HL-60 (cell line): ENCODE data around the gene ANKH.

ENCODE experiments used
- DNase-seq, 2 experiments: peaks; one replicate each; pipeline ENCODE4 v3.0.0-alpha.2; 2010 to 2020; ENCODE audit warnings: low read depth in 1 of 2, low spot score in 1 of 2
- H3K27ac ChIP-seq: fragments of 250-450 bp; sonication (Bioruptor Pico); replicated peaks from 2 replicates; pipeline ENCODE4 v1.5.1; 2020; ENCODE audit warnings: mild to moderate bottlenecking, moderate library complexity
- H3K27me3 ChIP-seq: fragments of 250-450 bp; sonication (Bioruptor Pico); 2 replicates; pipeline ENCODE4 v1.5.1; 2021; ENCODE audit warnings: mild to moderate bottlenecking, moderate library complexity; ENCODE audit not compliant: insufficient read depth, poor library complexity, severe bottlenecking
- H3K4me3 ChIP-seq: replicated peaks from 2 replicates; pipeline ENCODE4 v1.5.1; 2011; ENCODE audit warnings: mild to moderate bottlenecking, control low read depth, low read length; ENCODE audit not compliant: insufficient read depth
- GABPA ChIP-seq: IDR thresholded peaks from 2 replicates; pipeline ENCODE4 v1.6.1; 2012; ENCODE audit warnings: low read depth
- POLR2AphosphoS5 ChIP-seq: IDR thresholded peaks from 2 replicates; pipeline ENCODE4 v1.6.1; 2012; ENCODE audit warnings: low read depth
- REST ChIP-seq: IDR thresholded peaks from 2 replicates; pipeline ENCODE4 v1.6.1; 2012; ENCODE audit warnings: low read depth; ENCODE audit not compliant: insufficient replicate concordance
- SPI1 ChIP-seq: IDR thresholded peaks from 2 replicates; pipeline ENCODE4 v1.6.1; 2012; ENCODE audit warnings: low read depth, mild to moderate bottlenecking, borderline replicate concordance
- TF ChIP-seq, protein P1 (sequence below): IDR thresholded peaks from one replicate; pipeline ENCODE4 v1.5.1; 2011; ENCODE audit warnings: low read length, control low read depth, inconsistent platforms; ENCODE audit not compliant: insufficient read depth

Gene ANKH

GRCh38 chr5:14854799-14855198, 16.8 kb downstream of the ANKH start:
- Histone ChIP-seq H3K27ac (no peak overlapping the region), H3K4me3 (no peak overlapping the region), H3K27me3 (no peaks in the 10 kb centered on the region)
- no peak for DNase-seq
- TF ChIP-seq REST (no peak), POLR2AphosphoS5 (no peak)
- TF ChIP-seq, protein P1, sequence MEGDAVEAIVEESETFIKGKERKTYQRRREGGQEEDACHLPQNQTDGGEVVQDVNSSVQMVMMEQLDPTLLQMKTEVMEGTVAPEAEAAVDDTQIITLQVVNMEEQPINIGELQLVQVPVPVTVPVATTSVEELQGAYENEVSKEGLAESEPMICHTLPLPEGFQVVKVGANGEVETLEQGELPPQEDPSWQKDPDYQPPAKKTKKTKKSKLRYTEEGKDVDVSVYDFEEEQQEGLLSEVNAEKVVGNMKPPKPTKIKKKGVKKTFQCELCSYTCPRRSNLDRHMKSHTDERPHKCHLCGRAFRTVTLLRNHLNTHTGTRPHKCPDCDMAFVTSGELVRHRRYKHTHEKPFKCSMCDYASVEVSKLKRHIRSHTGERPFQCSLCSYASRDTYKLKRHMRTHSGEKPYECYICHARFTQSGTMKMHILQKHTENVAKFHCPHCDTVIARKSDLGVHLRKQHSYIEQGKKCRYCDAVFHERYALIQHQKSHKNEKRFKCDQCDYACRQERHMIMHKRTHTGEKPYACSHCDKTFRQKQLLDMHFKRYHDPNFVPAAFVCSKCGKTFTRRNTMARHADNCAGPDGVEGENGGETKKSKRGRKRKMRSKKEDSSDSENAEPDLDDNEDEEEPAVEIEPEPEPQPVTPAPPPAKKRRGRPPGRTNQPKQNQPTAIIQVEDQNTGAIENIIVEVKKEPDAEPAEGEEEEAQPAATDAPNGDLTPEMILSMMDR: no peak

- H3K4me3 ChIP-seq: no peak overlapping the region
- no peak overlapping the region for H3K27ac ChIP-seq
- H3K27me3 ChIP-seq: no peaks in the 10 kb centered on the region
- DNase-seq: no peak
- TF ChIP-seq SPI1 (no peak), GABPA (no peak), POLR2AphosphoS5 (no peak), REST (no peak)
- TF ChIP-seq, protein P1: no peak
These were observed 17.9 kb downstream of the ANKH start for GRCh38 chr5:14853685-14854084.

DNA sequence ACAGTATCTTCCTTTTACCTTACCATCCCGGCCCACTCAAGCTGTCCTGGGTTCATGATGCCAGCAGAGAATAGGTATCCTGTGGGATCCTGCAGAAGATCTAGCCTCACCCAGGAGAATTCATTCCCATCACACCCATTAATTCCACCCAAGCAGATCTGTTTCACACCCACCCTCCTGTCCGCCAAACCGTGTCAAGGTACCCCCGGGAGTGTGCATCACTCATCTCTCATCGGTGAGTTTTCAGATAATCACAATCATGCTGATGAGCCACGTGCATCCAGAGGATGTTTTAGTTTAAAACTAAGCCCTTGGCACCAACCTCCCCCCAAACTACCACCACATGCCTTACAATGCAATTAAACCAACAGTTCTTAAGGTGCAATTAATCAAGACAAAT, 18.8 kb downstream of the ANKH start:
- no peaks in the 10 kb centered on the region for H3K27me3 ChIP-seq
- H3K4me3 ChIP-seq: no peak overlapping the region
- TF ChIP-seq, protein P1: no peak
- TF ChIP-seq POLR2AphosphoS5 (no peak), SPI1 (no peak), GABPA (no peak), REST (no peak)
- no peak for DNase-seq
- no peak overlapping the region for H3K27ac ChIP-seq
